Amniotic epithelial cell (primary cell): ENCODE results near the gene DPEP2NB.

Source experiments
- DNase-seq: peaks from one replicate; pipeline ENCODE4 v3.0.0-alpha.2; 2010; ENCODE audit warnings: low read depth

Gene DPEP2NB

GRCh38 chr16:68015681-68016080 lies at the start of gene DPEP2NB:
DPEP2NB (minus strand) TSS chr16:68015911; CDS start chr16:68015770, 141 bp downstream.
- DNase-seq, result no peak

- peak; percentile 94 for DNase-seq
These were observed 49.2 kb upstream of the DPEP2NB start for GRCh38 chr16:68064791-68065365.

GRCh38 chr16:68062910-68063393 lies 47.2 kb upstream of the DPEP2NB start:
- DNase-seq, result no peak

GRCh38 chr16:68061396-68061795 lies 45.7 kb upstream of the DPEP2NB start:
- DNase-seq, result no peak

GRCh38 chr16:68059804-68060203 lies 44.1 kb upstream of the DPEP2NB start:
- no peak for DNase-seq

- no peak for DNase-seq
These were observed 39.7 kb upstream of the DPEP2NB start for GRCh38 chr16:68055395-68055794.

GRCh38 chr16:68049449-68049848 lies 33.7 kb upstream of the DPEP2NB start:
- no peak for DNase-seq

- DNase-seq, result no peak
These were observed 32.3 kb upstream of the DPEP2NB start for GRCh38 chr16:68047987-68048386.

- no peak for DNase-seq
These were observed 30.4 kb upstream of the DPEP2NB start for GRCh38 chr16:68046106-68046505.

GRCh38 chr16:68041783-68042182 lies 26.1 kb upstream of the DPEP2NB start:
- DNase-seq, result no peak

GRCh38 chr16:68040506-68041288 lies 25.0 kb upstream of the DPEP2NB start:
- DNase-seq, result peak; percentile 50

- DNase-seq, result no peak
These were observed 22.3 kb upstream of the DPEP2NB start for GRCh38 chr16:68037841-68038597.

- DNase-seq, result no peak
These were observed 19.5 kb upstream of the DPEP2NB start for GRCh38 chr16:68035227-68035626.

GRCh38 chr16:68033101-68033500 lies 17.4 kb upstream of the DPEP2NB start:
- DNase-seq, result no peak

GRCh38 chr16:68031951-68032350 lies 16.2 kb upstream of the DPEP2NB start:
- DNase-seq, result no peak

GRCh38 chr16:68030108-68030507 lies 14.4 kb upstream of the DPEP2NB start:
- peak; percentile 95 for DNase-seq

- DNase-seq, result no peak
These were observed 13.3 kb upstream of the DPEP2NB start for GRCh38 chr16:68028996-68029395.

GRCh38 chr16:68022728-68023537 lies 7.2 kb upstream of the DPEP2NB start, which contains the start of the genes DDX28 and DUS2:
DDX28 (minus strand) TSS chr16:68023232; CDS start chr16:68023202, 30 bp downstream.
DUS2 (plus strand) TSS chr16:68023284; CDS start chr16:68038024, 14,740 bp downstream.
- peak; percentile 90 for DNase-seq

GRCh38 chr16:68022278-68022727 lies 6.6 kb upstream of the DPEP2NB start:
- DNase-seq, result no peak

GRCh38 chr16:68021490-68021889 lies 5.8 kb upstream of the DPEP2NB start:
- DNase-seq, result no peak

- DNase-seq, result no peak
These were observed 3.5 kb upstream of the DPEP2NB start for GRCh38 chr16:68019167-68019680.
